NCI-H2171 treated with DMSO at 0.1 percent for 48 hours (cell line): ENCODE data around the gene MAP3K3.

Experiments used
- DNase-seq: peaks from one replicate; lab custom pipeline; 2025; lab: John Stamatoyannopoulos, UW

The MAP3K3 gene

DNA sequence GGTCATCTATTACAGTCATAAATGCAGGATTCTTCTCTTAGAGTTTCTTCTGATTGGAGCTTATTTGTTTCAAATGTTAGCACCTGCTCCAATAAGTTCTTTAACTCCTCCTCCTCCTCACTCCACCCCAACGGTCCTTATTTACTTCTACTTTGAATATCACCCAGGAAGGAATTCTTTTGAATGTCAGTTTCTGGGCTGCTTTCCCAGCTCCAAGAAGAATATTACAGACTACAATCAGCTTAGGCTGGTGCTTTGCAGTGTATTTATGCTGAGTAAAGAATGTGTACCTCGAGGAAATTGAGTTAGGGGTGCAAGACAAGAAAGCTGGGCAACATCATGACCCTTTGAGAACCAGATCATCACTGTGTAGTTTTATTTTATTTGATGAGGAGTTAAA, 30.8 kb downstream of the MAP3K3 start:
- no peak for DNase-seq

DNA sequence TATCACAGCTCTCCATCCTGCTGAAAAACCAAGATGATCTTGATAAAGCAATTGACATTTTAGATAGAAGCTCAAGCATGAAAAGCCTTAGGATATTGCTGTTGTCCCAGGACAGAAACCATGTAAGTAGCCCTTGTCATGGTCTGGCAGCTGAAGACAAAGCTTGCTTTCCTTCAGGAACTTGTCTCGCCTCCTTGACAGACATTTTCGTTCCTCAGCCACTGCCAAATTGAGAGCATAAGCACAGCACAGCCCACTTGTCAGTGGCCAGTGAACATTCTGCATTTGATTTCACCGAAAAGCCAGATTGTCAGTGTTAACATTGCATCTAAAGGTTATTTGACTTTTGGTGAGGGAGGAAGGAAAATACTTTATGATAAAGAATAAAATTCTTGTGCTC, 35.6 kb downstream of the MAP3K3 start:
- no peak for DNase-seq

DNA sequence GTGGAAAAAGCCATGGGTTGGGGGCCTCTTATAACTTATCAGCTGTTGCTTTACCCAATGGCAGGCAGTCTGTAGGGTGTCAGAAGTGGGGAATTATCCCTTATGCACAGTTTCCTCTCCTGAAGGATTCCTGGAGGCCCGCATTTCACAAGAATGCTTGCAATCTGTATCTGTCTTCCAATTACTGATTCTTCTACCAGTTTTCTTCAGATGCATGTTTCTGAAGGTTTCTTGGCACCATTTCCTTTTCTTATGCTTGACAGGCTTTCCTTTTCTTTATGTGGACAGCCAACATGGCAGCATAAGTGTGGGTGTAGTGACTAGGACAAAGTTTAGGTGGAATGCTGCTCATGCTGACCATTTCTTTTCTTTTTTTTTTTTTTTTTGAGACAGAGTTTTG, 36.1 kb downstream of the MAP3K3 start:
- DNase-seq, result no peak

DNA sequence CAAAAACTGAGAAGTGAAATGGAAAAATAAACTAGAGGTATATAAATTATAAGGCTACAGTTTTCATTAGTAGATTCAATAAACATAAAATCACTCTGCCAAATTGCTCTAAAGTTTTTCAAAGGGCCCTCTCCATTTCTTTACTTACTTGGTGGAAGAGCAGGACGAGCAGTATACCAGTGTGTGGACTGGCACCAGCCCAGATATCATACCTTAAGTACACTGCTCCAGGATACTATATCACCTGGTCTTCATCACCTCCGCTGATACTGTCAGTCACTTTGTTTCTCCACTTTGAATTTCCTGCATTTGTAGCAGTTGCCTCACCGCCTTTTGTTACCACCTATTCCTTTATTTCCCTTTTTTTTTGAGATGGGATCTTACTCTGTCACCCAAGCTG, 37.6 kb downstream of the MAP3K3 start:
- no peak for DNase-seq

DNA sequence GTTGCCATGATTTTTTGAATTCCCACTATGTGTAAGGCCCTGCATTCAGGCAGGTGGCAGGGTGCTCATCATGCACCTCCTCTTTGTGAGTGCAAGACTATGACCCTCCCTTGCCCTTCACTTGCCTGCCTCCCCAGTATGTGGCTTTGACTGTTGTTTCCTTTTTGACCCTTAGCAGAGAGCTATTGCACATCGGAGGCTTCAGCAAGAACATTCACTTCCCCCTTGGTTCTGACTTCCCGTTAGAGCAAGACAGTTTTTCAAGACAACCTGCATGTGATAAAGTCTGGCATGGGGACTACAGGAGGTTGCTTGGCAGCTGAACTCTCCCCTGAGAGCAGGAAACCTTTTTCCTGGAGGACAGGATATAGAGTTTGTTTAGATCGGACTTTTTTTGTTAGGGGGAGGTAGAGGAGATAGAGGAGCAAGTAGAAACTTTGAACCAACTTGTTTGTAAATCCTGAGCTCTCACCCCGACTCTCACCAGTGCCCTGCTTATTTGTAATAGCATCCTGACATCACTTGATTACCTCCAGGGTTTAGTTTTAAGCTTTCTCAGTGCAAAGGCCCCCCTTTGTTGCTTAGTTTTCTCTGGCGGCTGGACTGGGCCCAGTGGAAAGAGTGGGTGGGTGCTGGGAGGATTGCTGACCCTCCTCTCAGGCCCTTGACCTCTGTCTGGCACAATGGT, 43.5 kb downstream of the MAP3K3 start:
- DNase-seq, result no peak

DNA sequence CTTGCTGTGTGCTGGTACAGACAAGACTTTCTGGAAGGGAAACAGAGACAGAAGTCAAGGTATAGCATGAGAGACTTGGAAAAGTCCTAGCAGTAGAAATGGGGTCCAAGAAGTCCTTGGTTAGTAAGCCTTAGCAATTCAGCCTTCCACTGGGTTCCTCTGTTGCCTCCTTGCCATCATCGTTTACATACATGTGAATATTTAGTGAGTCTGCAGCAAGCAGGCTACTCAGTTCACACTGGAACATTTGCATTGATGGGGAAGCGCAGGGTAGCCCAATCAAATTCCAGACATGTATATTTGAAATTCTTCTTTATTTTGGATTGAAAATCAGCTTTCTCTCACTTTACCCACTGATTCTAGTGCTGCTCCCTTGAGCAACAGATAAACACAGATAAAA, 50.6 kb downstream of the MAP3K3 start:
- no peak for DNase-seq

DNA sequence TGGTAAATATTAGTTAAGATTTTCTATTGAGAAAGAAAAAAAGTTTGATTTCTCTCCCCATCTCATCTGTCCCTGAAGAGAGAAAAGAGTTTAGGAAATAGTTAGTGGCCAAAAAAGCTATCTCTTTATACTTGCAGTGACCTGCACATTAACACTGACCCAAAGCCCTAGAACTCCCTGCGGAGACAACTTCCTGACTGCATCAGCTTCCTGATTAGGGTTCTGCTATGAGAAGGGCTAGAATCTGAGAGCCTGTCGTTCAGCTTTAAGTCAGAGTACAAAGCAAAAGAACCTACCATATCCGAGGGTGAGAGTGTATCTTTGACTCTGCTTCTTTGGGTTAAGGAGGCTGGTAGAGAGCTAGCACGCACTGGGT, 53.0 kb downstream of the MAP3K3 start:
- DNase-seq, result no peak

DNA sequence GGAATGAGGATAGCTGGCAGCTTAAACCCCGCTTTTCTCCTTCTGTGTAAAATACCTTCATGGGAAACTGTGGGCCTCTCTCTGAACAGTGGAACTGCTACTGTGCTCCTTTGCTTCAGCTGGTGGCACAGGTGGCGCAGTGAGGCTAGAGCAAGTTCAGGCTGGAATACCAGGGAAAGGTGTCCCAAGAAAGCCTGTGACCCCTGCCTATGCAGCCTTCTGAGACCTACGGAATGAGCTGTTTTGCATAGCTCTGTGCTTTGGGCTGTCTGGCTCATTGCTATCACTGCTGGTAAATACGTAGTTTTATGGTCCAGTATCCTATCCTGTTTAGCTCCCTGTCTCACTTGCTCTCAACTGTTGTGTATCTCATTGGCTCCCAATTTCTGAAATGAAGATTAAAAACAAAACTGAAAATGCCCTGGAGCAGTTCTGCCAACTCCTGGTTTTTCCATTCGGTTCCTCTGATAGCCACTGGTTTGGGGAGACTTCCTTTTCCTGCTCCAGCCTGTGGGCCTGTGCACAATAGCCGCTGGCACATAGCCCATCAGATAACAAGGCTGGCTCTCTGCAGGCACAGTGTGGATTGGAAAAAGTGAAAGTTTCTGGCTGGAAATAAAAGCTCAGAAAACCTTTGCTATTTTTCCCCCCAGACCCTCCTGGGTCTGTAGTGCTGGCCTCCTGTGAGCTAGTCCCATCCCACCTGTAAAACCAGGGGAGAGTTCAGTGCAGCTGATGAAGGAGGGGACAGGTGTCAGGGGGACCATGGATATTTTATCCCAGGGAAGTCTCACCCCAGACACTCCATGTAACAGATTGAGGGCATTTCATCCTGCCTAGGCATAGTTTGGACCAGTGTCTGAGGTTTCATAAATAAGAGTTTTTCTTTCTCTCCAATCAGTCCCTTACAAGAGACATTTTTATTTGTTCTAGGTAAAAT, 53.7 kb downstream of the MAP3K3 start:
- DNase-seq, result peak; percentile 10

DNA sequence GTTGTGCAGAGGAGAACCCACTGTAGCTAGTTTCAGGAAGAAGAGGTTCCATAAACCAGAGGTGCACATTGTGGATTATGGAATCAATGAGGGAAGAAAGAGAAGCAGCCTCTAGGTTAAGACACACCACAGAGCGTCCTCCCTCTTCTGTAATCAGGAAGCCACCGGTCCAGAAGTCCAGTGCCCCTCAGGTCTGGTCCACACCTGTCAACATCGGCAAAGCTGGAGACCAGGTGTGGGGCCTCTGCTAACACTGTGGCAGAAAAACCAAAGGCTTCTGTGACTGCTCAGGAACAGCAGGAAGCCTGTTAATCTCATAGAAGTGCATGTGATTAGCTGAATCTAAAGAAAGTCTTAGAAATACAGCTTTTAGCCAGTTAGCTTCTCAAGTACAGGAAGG, 54.4 kb downstream of the MAP3K3 start:
- DNase-seq, result no peak

DNA sequence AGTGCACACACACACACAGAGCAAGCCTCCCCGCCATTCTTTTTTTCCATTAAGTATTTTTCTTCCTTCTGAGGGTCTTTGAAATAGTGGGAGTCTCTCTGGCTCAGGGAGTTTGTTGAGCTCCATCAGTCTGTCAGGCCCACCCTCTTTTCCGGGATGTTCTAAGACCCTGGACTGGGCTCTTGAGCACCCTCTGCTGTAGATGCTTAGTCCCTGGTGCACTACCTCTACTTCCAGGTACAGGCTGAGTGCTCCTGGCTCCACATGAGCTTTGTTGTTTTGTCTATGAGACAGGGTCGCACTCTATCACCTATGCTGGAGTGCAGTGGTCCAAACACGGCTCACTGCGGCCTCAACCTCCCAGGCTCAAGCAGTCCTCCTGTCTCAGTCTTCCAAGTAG, 57.0 kb downstream of the MAP3K3 start:
- no peak for DNase-seq

DNA sequence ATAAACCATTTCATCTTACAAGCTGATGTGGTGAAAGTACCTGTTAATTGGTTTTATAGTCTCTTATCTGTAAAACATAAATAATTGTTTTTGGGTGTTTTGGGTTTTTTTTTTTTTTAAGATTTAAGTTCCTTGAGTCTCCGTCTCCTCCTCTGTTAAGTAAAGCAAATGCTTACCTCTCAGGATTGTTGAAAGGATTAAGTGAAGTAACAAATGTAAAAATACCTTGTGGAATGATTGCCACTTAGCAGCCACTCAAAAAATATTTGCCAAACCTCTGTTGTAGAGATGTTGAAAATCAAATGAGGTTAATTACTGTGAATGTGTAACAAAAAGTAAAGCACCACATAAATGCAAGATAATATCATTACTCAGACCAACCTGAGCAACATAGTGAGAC, 58.5 kb downstream of the MAP3K3 start:
- DNase-seq, result no peak

DNA sequence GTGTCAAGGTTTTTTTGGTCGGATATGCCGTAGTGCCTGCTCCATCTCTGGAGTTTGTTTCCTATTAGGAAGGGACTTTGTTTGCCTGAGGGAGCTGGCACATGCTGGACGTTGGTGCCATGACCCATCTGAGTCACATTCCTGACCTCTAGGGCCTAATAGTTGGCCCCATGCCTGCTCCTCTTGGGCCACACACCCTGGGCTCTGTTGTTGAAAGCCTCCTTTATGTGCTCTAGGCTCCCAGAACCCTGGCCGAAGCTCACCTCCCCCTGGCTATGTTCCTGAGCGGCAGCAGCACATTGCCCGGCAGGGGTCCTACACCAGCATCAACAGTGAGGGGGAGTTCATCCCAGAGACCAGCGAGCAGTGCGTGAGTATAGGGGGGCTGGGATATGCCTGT, 59.3 kb downstream of the MAP3K3 start:
- no peak for DNase-seq

DNA sequence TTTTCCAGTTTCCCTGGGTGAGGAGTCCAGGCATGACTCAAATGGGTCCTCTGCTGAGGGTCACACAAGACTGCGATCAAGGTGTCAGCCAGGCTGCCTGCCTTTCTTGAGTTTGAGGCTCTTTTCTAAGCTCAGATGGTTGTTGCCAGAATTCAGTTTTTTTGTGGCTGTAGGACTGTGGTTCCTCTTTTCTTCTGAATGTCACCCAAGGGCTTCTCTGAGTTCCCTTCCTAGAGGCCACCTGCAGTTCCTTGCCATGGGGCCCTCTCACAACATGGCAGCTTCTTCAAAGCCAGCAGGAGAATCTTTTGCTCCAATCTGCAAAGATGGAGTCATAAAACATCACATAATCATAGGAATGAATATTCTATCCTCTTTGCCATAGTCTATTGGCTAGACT, 60.2 kb downstream of the MAP3K3 start:
- no peak for DNase-seq

DNA sequence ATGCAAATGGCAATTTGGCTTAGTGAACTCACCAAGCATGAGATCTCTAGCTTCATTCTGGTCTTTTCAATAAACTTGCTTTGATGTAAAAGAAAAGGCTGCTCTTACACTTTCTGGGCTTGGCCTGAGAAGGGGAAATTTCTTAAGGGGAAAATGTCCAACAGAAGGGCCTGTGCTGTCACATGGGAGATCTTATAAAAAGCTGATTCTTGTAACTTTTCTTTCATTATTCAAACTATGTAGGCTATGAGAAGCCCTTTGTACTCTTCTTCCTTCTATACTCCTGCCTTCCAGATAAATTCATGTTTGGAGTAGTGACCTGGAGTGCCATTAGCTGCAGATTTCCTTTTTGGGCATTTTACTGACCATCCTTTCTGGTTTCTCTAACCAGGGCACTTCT, 60.8 kb downstream of the MAP3K3 start:
- DNase-seq, result no peak

DNA sequence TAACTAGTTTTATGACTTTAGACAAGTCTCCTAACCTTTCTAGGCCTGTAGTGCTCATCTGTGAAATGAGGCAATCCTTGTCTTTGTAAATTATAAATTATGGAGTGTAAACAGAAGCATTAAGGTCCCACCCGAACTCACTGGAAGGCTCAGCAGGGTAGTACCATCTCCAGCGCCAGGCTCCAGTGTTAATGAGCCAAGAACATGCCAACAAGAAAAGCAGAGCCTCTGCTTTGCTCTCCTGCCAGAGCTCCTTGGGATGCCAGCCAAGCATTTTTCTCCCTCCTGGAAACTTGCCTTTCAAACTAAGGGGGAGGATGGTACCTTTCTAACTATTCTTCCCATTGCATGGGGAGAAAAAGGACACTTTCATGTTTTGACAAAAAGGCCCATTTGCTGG, 62.8 kb downstream of the MAP3K3 start:
- DNase-seq, result no peak

DNA sequence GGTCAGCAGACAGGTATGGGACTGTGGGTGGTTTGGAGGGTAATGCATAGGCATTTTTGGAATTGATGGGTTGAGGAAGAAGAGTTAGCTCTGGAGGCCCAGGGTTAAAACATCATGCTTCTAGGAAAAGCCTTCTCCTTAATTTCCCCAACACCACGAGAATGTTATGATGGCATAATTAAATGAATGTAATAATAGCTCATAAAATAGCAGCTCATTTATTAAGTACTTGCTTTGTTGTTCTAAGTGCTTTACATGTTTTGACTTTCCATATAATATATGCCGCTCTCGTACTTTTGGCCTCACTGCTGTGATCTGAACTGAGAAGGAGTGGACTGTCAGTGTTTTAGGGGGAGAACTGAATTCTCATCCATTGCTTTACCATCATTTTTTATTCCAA, 63.4 kb downstream of the MAP3K3 start:
- no peak for DNase-seq

DNA sequence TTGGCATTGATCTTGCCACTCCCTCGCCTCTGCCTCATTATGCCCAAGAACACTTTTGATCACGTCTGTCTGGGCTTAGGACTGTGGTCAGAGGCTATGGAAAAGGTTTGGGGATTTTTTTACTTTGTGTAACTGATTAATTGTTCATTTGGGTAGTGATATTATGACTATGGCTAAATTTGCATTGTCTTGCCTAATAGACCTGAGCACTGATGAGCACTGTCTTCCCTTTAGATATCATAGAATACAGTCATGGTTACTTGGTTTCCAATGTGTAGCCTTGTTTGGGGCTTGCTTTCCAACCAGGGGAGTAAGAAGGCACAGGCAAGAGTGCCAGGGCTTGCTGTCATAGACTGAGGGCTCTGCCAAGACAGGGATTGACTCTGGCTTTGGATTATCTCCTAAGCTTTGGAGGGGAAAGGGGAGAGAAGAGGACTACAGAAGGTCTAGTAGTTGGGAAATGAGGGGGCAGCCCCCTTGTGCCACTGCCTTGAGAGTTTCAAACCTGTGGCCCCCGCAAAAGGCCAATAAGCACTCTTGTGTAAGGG, 64.0 kb downstream of the MAP3K3 start:
- DNase-seq, result no peak

DNA sequence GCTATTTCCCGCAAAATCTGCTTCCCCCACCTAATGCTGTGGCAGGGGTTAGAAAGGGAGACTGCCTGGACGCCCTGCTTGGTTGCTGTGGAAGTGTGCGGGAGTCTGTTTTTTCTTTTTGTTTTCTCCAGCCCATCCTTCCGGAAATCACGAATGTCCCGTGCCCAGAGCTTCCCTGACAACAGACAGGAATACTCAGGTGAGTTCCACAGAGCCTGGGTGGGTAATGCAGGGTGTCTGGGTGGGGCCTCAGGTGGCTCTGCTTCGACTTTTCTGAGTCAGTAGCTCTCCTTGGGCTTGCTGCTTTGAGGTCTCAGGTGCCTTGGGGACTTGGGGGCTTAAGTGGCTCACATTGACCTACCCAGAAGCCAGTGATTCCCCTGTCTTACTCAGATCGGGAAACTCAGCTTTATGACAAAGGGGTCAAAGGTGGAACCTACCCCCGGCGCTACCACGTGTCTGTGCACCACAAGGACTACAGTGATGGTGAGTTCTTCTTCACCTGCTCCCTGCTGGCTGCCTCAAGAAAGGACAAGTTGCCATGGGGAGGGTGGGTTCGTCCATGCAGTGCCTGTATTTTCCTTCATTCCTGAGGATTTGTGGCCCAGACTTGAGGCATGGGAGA, 66.3 kb downstream of the MAP3K3 start:
- DNase-seq, result no peak

DNA sequence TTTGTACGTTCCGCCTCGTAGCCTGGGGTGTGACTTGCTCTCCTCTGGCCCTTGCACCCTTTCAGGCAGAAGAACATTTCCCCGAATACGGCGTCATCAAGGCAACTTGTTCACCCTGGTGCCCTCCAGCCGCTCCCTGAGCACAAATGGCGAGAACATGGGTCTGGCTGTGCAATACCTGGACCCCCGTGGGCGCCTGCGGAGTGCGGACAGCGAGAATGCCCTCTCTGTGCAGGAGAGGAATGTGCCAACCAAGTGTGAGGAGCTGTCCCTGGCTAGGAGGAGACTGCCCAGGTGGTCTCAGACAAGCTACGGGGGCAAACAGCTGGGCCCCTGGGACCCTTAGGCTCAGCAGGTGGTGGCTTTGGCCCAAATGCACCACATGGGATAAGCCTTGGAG, 67.3 kb downstream of the MAP3K3 start:
- DNase-seq, result no peak

DNA sequence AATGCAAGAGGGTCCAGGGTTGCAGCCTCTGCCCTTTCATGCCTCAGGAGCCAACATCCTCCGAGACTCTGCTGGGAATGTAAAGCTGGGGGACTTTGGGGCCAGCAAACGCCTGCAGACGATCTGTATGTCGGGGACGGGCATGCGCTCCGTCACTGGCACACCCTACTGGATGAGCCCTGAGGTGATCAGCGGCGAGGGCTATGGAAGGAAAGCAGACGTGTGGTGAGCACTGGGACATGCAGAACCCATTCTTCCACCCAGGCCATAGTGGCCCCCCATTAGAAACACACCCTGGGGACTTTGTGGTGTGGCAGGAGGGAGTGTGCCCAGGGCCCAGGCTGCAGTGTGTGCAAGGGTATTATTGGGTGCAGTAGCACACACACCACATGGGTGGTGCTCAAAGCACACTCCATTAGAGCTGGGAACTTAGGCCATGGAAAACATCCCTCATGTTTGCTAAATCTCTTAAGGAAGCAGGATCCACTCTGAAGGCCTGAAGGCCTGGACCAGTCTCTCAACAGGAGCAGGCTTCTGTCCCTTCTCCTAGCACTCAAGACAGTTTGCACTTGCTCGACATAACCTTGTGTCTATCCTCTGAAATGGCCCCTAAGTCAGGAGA, 70.1 kb downstream of the MAP3K3 start:
- DNase-seq, result no peak

DNA sequence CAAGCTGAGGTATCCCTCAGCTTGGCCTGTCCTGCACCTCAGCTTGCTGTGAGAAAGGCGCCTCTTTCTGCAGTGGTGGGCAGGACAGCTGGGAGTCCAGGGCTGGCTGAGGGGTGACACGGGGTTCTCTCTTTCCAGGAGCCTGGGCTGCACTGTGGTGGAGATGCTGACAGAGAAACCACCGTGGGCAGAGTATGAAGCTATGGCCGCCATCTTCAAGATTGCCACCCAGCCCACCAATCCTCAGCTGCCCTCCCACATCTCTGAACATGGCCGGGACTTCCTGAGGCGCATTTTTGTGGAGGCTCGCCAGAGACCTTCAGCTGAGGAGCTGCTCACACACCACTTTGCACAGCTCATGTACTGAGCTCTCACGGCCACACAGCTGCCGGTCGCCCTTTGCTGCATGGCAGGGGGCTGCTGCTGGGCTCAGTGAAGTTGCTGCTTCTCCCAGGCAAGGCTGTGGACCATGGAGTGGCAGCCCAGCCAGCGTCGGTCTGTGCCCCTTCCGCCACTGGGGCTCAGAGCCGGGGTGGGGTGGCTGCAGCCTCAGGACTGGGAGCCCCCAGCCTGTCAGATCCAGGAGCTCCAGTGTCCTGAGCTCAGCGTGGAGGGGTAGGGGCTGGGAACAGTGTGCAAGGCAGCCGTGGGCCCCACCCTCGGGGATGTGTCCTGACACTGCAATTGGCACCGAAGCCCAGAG, 71.3 kb downstream of the MAP3K3 start:
- no peak for DNase-seq
